Measurements from ENCODE around the gene ARL5C.
A peak's percentile ranks its signal among the peaks of the same experiment; 100 is the strongest.

ARL5C gene

GRCh38 chr17:39174920-39175694 lies 9.1 kb upstream of the ARL5C start:
- Histone ChIP-seq H3K27ac (ENCODE audit: low read length) (no peak overlapping the region), H3K36me3 (replicated peaks; ENCODE audit: low read depth, low read length) (peaks cover 7% of the 10 kb centered on the region), H3K9ac (ENCODE audit: low read length) (no peak overlapping the region), H2AFZ (ENCODE audit: low read depth, low read length) (no peak overlapping the region), H4K20me1 (ENCODE audit: insufficient read depth, low read length) (no peaks in the 10 kb centered on the region; the same call in 1 of the 2 replicates), H3K9me3 (ENCODE audit: insufficient read depth, low read length) (no peaks in the 10 kb centered on the region), H3K4me2 (ENCODE audit: low read length) (no peak overlapping the region), H3K4me3 (ENCODE audit: low read length) (no peak overlapping the region), H3K79me2 (ENCODE audit: low read length) (no peaks in the 10 kb centered on the region), H3K27me3 (ENCODE audit: low read depth, low read length) (no peaks in the 10 kb centered on the region), H3K4me1 (ENCODE audit: low read length) (no peaks in the 10 kb centered on the region)
- peak; percentile 75 for TF ChIP-seq CTCF (IDR thresholded peaks at IDR 0.05; ENCODE audit: low read depth, low read length)
- TF ChIP-seq EZH2phosphoT487 (IDR thresholded peaks at IDR 0.05; ENCODE audit: low read depth) = no peak

GRCh38 chr17:39173526-39174274 lies 7.7 kb upstream of the ARL5C start:
- Histone ChIP-seq H3K4me1 (ENCODE audit: low read length) (no peaks in the 10 kb centered on the region), H3K36me3 (replicated peaks; ENCODE audit: low read depth, low read length) (peaks cover 7% of the 10 kb centered on the region), H3K4me2 (ENCODE audit: low read length) (no peak overlapping the region), H3K27ac (ENCODE audit: low read length) (no peak overlapping the region), H2AFZ (ENCODE audit: low read depth, low read length) (no peak overlapping the region), H4K20me1 (ENCODE audit: insufficient read depth, low read length) (no peaks in the 10 kb centered on the region; the same call in 1 of the 2 replicates), H3K27me3 (ENCODE audit: low read depth, low read length) (no peaks in the 10 kb centered on the region), H3K9me3 (ENCODE audit: insufficient read depth, low read length) (no peaks in the 10 kb centered on the region), H3K79me2 (ENCODE audit: low read length) (no peaks in the 10 kb centered on the region), H3K9ac (ENCODE audit: low read length) (no peak overlapping the region), H3K4me3 (ENCODE audit: low read length) (no peak overlapping the region)
- TF ChIP-seq CTCF (IDR thresholded peaks at IDR 0.05; ENCODE audit: low read depth, low read length) (no peak), EZH2phosphoT487 (IDR thresholded peaks at IDR 0.05; ENCODE audit: low read depth) (no peak)

GRCh38 chr17:39173080-39173479 lies 7.1 kb upstream of the ARL5C start:
- Histone ChIP-seq H2AFZ (ENCODE audit: low read depth, low read length) (no peak overlapping the region), H3K9me3 (ENCODE audit: insufficient read depth, low read length) (no peaks in the 10 kb centered on the region), H3K4me1 (ENCODE audit: low read length) (no peaks in the 10 kb centered on the region), H3K9ac (ENCODE audit: low read length) (no peak overlapping the region), H3K79me2 (ENCODE audit: low read length) (no peaks in the 10 kb centered on the region), H3K4me3 (ENCODE audit: low read length) (no peak overlapping the region), H4K20me1 (ENCODE audit: insufficient read depth, low read length) (no peaks in the 10 kb centered on the region; the same call in 1 of the 2 replicates), H3K27me3 (ENCODE audit: low read depth, low read length) (no peaks in the 10 kb centered on the region), H3K4me2 (ENCODE audit: low read length) (no peak overlapping the region), H3K27ac (ENCODE audit: low read length) (no peak overlapping the region), H3K36me3 (replicated peaks; ENCODE audit: low read depth, low read length) (peaks cover 7% of the 10 kb centered on the region)
- TF ChIP-seq EZH2phosphoT487 (IDR thresholded peaks at IDR 0.05; ENCODE audit: low read depth) (no peak), CTCF (IDR thresholded peaks at IDR 0.05; ENCODE audit: low read depth, low read length) (no peak)

- Histone ChIP-seq H4K20me1 (ENCODE audit: insufficient read depth, low read length) (no peaks in the 10 kb centered on the region; the same call in 1 of the 2 replicates), H3K4me2 (ENCODE audit: low read length) (no peak overlapping the region), H3K9ac (ENCODE audit: low read length) (no peak overlapping the region), H3K27ac (ENCODE audit: low read length) (no peak overlapping the region), H3K9me3 (ENCODE audit: insufficient read depth, low read length) (no peaks in the 10 kb centered on the region), H3K27me3 (ENCODE audit: low read depth, low read length) (peaks cover 4% of the 10 kb centered on the region; the same call in 1 of the 2 replicates), H2AFZ (ENCODE audit: low read depth, low read length) (no peak overlapping the region), H3K4me1 (ENCODE audit: low read length) (no peaks in the 10 kb centered on the region), H3K79me2 (ENCODE audit: low read length) (no peaks in the 10 kb centered on the region), H3K4me3 (ENCODE audit: low read length) (no peak overlapping the region), H3K36me3 (replicated peaks; ENCODE audit: low read depth, low read length) (peaks cover 7% of the 10 kb centered on the region)
- no peak for TF ChIP-seq EZH2phosphoT487 (IDR thresholded peaks at IDR 0.05; ENCODE audit: low read depth)
Measured at GRCh38 chr17:39171933-39172332, 6.0 kb upstream of the ARL5C start.

All from OCI-LY3 (cell line).